T-helper 9 cell (primary cell): ENCODE results near the gene CHRM5.
A peak's percentile ranks its signal among the peaks of the same experiment; 100 is the strongest.
"Not testable (repeated sequence)": the region's sequence is repeated elsewhere in the genome, so short reads cannot be mapped to it uniquely, and the experiment has no call there.

Experiments used
- DNase-seq: peaks from one replicate; pipeline ENCODE4 v3.0.0-alpha.2; 2020

CHRM5 gene

DNA sequence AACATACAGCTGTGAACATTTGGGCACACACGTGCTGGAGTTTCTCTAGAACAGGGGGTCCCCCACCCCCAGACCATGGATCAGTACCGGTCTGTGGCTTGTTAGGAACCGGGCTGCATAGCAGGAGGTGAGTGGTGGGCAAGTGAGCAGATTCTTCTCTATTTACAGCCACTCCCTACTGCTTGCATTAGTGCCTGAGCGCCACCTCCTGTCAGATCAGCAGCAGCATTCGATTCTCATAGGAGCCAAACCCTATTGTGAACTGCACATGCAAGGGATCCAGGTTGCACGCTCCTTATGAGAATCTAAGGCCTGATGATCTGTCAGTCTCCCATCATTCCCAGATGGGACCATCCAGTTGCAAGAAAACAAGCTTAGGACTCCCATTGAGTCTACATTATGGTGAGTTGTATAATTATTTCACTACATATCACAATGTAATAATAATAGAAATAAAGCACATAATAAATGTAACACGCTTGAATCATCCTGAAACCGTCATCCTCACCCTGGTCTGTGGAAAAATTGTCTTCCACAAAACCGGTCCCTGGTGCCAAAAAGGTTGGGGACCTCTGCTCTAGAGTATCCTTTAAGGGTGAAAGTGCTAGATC lies 25.8 kb downstream of the CHRM5 start:
- no peak for DNase-seq

DNA sequence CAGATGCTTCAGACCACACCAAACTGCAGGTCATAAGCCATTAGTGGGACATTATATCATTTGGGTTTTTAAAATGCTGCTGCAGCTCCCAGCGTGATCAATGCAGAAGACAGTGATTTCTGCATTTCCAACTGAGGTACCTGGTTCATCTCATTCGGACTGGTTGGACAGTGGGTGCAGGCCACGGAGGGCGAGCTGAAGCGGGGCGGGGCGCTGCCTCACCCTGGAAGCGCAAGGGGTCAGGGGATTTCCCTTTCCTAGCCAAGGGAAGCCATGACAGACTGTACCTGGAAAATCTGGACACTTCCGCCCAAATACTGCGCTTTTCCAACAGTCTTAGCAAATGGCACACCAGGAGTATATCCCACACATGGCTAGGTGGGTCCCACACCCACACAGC lies 27.4 kb downstream of the CHRM5 start:
- not testable (repeated sequence) for DNase-seq

- DNase-seq: no peak
These were observed 33.2 kb downstream of the CHRM5 start for GRCh38 chr15:34001536-34001935.

GRCh38 chr15:34006381-34006780 lies 38.1 kb downstream of the CHRM5 start:
- DNase-seq: no peak

- no peak for DNase-seq
These were observed 41.4 kb downstream of the CHRM5 start for GRCh38 chr15:34009656-34010055.

DNA sequence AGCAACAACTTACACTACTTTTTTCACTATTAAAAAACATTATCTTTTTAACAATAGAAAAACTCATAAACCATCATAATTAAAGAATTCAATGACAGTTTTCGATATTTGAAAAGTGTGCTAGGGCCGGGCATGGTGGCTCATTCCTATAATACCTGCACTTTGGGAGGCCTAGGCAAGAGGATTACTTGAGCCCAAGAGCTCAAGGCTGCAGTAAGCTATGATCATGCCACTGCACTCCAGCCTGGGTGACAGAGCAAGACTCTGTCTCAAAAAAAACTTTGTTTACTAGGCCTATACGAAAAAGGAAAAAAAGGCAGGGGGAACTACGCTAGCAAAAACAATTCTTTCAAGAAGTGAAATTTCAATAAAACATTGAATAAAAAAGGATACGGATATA lies 42.6 kb downstream of the CHRM5 start:
- no peak for DNase-seq

GRCh38 chr15:34011481-34011880 lies 43.2 kb downstream of the CHRM5 start:
- DNase-seq: no peak

GRCh38 chr15:34012461-34013028 lies 44.2 kb downstream of the CHRM5 start:
- DNase-seq: no peak

DNA sequence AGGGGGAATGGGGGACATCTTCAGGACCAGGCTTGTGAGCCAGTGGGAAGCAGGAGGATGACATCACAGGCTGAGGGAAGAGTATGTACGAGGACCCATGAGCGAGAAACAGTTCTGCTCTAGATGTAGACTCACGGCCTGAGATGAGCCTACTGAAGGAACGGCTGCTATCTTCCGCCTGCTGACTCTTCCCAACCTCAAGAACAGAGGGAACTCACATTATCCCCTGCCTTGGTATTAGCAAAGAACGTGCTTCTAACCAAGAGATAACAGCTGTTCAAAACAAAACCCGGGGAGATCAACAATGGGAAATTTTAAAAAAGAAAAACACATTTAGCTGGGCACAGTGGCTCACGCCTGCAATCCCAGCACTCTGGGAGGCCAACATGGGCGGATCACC lies 45.4 kb downstream of the CHRM5 start:
- no peak for DNase-seq

GRCh38 chr15:34014556-34014955 lies 46.3 kb downstream of the CHRM5 start:
- no peak for DNase-seq

GRCh38 chr15:34018021-34018645 lies 49.8 kb downstream of the CHRM5 start:
- DNase-seq: peak; percentile 7

- DNase-seq: not testable (repeated sequence)
These were observed 50.4 kb downstream of the CHRM5 start for GRCh38 chr15:34018738-34019137.

- no peak for DNase-seq
These were observed 51.2 kb downstream of the CHRM5 start for GRCh38 chr15:34019369-34019990.

GRCh38 chr15:34023907-34024306 lies 55.6 kb downstream of the CHRM5 start:
- DNase-seq: no peak

- DNase-seq: no peak
These were observed 57.0 kb downstream of the CHRM5 start for GRCh38 chr15:34025252-34025651.

GRCh38 chr15:34027606-34028005 lies 59.3 kb downstream of the CHRM5 start:
- DNase-seq: no peak

GRCh38 chr15:34031987-34032760 lies 63.9 kb downstream of the CHRM5 start:
- DNase-seq: no peak

- peak; percentile 57 for DNase-seq
These were observed 70.0 kb downstream of the CHRM5 start for GRCh38 chr15:34038023-34038870.

GRCh38 chr15:34038871-34039789 lies 70.8 kb downstream of the CHRM5 start, which contains the start of gene AVEN:
Gene AVEN (minus strand): TSS chr15:34039204. CDS start chr15:34039046, 158 bp downstream.
- DNase-seq: peak; percentile 41

DNA sequence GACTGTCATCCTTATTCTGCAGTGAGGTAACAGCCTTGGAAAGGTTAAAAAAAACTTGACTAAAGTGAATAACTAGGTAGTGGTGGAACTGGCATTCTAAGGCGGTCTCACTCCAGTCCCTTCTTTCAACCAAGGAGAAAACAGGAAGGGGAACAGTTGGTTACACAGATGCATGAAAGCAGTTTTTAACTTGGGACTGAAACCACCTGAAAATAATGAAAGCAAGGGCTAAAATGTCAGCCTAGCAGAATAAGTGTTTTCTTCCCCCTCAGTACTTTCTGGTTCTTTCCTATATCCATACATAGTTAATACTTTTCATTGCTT lies 71.5 kb downstream of the CHRM5 start:
- DNase-seq: no peak

DNA sequence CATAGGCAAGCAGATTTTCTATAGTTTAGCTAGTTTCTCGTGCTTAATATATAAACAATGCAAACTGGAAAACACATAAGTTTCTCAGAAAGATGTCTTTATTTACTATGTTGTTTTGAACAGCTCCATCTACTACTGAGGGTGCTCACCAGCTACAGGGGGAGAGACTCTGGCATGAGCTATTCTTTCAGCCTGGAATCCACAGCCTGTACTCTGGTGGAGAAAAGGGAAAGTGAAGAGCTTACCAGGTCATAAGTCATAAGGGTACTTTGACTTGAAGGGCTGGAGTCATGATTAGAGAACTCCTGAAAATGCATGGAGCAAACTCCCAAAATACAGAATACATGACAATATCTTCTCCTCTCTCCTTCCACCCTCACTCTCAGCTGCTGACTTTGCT lies 75.1 kb downstream of the CHRM5 start:
- DNase-seq: no peak
